Activated T-helper 1 cell treated with anti-CD3 and anti-CD28 coated beads, Interleukin-12 subunit alpha, Interleukin-12 subunit beta, Interleukin-2, Interleukin-4 antibody, amounts not matched to agents 30 ng/mL and 10 ng/mL and 1 ng/mL, durations not matched to agents 14 hours and 24 hours and 36 hours (primary cell): Measurements from ENCODE around the gene NEK2. TPM values are rescaled to one million over a fixed set of nuclear protein-coding genes. Genes with fewer than 3 reads are reported as not detected.
"Not testable (repeated sequence)": the region's sequence is repeated elsewhere in the genome, so short reads cannot be mapped to it uniquely, and the experiment has no call there.

Experiments
- DNase-seq: peaks from one replicate; pipeline ENCODE4 v3.0.0; 2021; ENCODE audit warnings: low spot score
- H3K27ac Mint-ChIP-seq: one replicate; pipeline ENCODE4 v1.8.0; 2021; ENCODE audit warnings: mild to moderate bottlenecking, mixed read lengths
- H3K27me3 Mint-ChIP-seq: one replicate; pipeline ENCODE4 v1.8.0; 2022; ENCODE audit warnings: mild to moderate bottlenecking, moderate library complexity, mixed read lengths; ENCODE audit not compliant: insufficient read depth
- H3K36me3 Mint-ChIP-seq: one replicate; pipeline ENCODE4 v1.8.0; 2021; ENCODE audit warnings: low read depth, mixed read lengths
- H3K4me1 Mint-ChIP-seq: one replicate; pipeline ENCODE4 v1.8.0; 2021; ENCODE audit warnings: low read depth, mixed read lengths
- H3K4me3 Mint-ChIP-seq: one replicate; pipeline ENCODE4 v1.8.0; 2021; ENCODE audit warnings: mild to moderate bottlenecking, moderate library complexity, mixed read lengths
- H3K9me3 Mint-ChIP-seq: one replicate; pipeline ENCODE4 v1.8.0; 2021; ENCODE audit warnings: mixed read lengths
- intact Hi-C: fragments of 100-400 bp; cut with micrococcal nuclease; formaldehyde crosslinking; loops from one replicate; pipeline ENCODE4 v1.15.1; 2024
- total RNA-seq: library from RNA; stranded (reverse); gene quantifications from 2 replicates; pipeline ENCODE4 v1.2.3, GENCODE V29; 2022

The NEK2 gene
- total RNA-seq, 1 donor from 2014 or later, result 13.9 TPM

GRCh38 chr1:211654838-211655787 is 20.3 kb downstream of the NEK2 start:
- H3K4me1 Mint-ChIP-seq, result peaks cover 6% of the 10 kb centered on the region
- H3K27ac Mint-ChIP-seq, result no peak overlapping the region
- H3K4me3 Mint-ChIP-seq, result no peak overlapping the region
- no peaks in the 10 kb centered on the region for H3K9me3 Mint-ChIP-seq
- peak; percentile 63 for DNase-seq
- peaks cover 3% of the 10 kb centered on the region for H3K27me3 Mint-ChIP-seq
- no peaks in the 10 kb centered on the region for H3K36me3 Mint-ChIP-seq
- intact Hi-C loops, result loop anchor here (1.0 to 5.0 kb wide), 7 partner anchors 76 to 1207 kb away; partner anchors contain the start of genes SLC30A1 and TRAF5

- no peak overlapping the region for H3K27ac Mint-ChIP-seq
- H3K4me1 Mint-ChIP-seq, result peaks cover 6% of the 10 kb centered on the region
- DNase-seq, result no peak
- H3K27me3 Mint-ChIP-seq, result peaks cover 3% of the 10 kb centered on the region
- H3K9me3 Mint-ChIP-seq, result no peaks in the 10 kb centered on the region
- H3K4me3 Mint-ChIP-seq, result no peak overlapping the region
- H3K36me3 Mint-ChIP-seq, result no peaks in the 10 kb centered on the region
- intact Hi-C loops, result loop anchor here (2.0 kb wide), 1 partner anchor 327 kb away; the partner anchor contains the start of gene TRAF5
Observed at GRCh38 chr1:211653959-211654496, 21.4 kb downstream of the NEK2 start.

- no peak overlapping the region for H3K27ac Mint-ChIP-seq
- H3K36me3 Mint-ChIP-seq, result no peaks in the 10 kb centered on the region
- no peak overlapping the region for H3K4me3 Mint-ChIP-seq
- H3K9me3 Mint-ChIP-seq, result no peaks in the 10 kb centered on the region
- DNase-seq, result no peak
- peaks cover 6% of the 10 kb centered on the region for H3K4me1 Mint-ChIP-seq
- intact Hi-C loops, result no loop called here
- peaks cover 4% of the 10 kb centered on the region for H3K27me3 Mint-ChIP-seq
Observed at GRCh38 chr1:211653293-211653692, 22.1 kb downstream of the NEK2 start.

- Mint-ChIP-seq H3K27ac (no peak overlapping the region), H3K4me3 (no peak overlapping the region), H3K36me3 (no peaks in the 10 kb centered on the region), H3K9me3 (no peaks in the 10 kb centered on the region), H3K4me1 (peaks cover 6% of the 10 kb centered on the region), H3K27me3 (peaks cover 6% of the 10 kb centered on the region)
- intact Hi-C loops, result no loop called here
- no peak for DNase-seq
Observed at GRCh38 chr1:211652371-211652770, 23.1 kb downstream of the NEK2 start.

- no peak overlapping the region for H3K27ac Mint-ChIP-seq
Observed at GRCh38 chr1:211650904-211651303, 24.5 kb downstream of the NEK2 start.

GRCh38 chr1:211648980-211649934 is 26.2 kb downstream of the NEK2 start:
- Mint-ChIP-seq H3K9me3 (no peaks in the 10 kb centered on the region), H3K4me3 (no peak overlapping the region), H3K27ac (no peak overlapping the region), H3K4me1 (peaks cover 6% of the 10 kb centered on the region), H3K36me3 (no peaks in the 10 kb centered on the region), H3K27me3 (peaks cover 11% of the 10 kb centered on the region)
- DNase-seq, result no peak
- intact Hi-C loops, result no loop called here

More at GRCh38 chr1:211650904-211651303, 24.5 kb downstream of the NEK2 start:
- intact Hi-C loops, result no loop called here
- peaks cover 12% of the 10 kb centered on the region for H3K27me3 Mint-ChIP-seq
- no peaks in the 10 kb centered on the region for H3K36me3 Mint-ChIP-seq
- H3K4me3 Mint-ChIP-seq, result no peak overlapping the region
- peaks cover 6% of the 10 kb centered on the region for H3K4me1 Mint-ChIP-seq
- DNase-seq, result no peak
- H3K9me3 Mint-ChIP-seq, result no peaks in the 10 kb centered on the region

GRCh38 chr1:211648336-211648735 is 27.1 kb downstream of the NEK2 start:
- DNase-seq, result no peak
- Mint-ChIP-seq H3K27ac (no peak overlapping the region), H3K4me3 (no peak overlapping the region), H3K4me1 (no peaks in the 10 kb centered on the region), H3K36me3 (no peaks in the 10 kb centered on the region), H3K9me3 (no peaks in the 10 kb centered on the region), H3K27me3 (peaks cover 11% of the 10 kb centered on the region)
- intact Hi-C loops, result no loop called here

- no peaks in the 10 kb centered on the region for H3K36me3 Mint-ChIP-seq
- no peak overlapping the region for H3K27ac Mint-ChIP-seq
- no peaks in the 10 kb centered on the region for H3K9me3 Mint-ChIP-seq
- no peaks in the 10 kb centered on the region for H3K4me1 Mint-ChIP-seq
- peaks cover 11% of the 10 kb centered on the region for H3K27me3 Mint-ChIP-seq
- no peak overlapping the region for H3K4me3 Mint-ChIP-seq
- DNase-seq, result no peak
- intact Hi-C loops, result no loop called here
Observed at GRCh38 chr1:211647711-211648121, 27.7 kb downstream of the NEK2 start.

- H3K27me3 Mint-ChIP-seq, result peaks cover 11% of the 10 kb centered on the region
- H3K9me3 Mint-ChIP-seq, result no peaks in the 10 kb centered on the region
- H3K27ac Mint-ChIP-seq, result no peak overlapping the region
- DNase-seq, result no peak
- no peaks in the 10 kb centered on the region for H3K36me3 Mint-ChIP-seq
- H3K4me3 Mint-ChIP-seq, result no peak overlapping the region
- no peaks in the 10 kb centered on the region for H3K4me1 Mint-ChIP-seq
- intact Hi-C loops, result no loop called here
Observed at GRCh38 chr1:211646566-211646965, 28.9 kb downstream of the NEK2 start.

GRCh38 chr1:211645601-211646000 is 29.8 kb downstream of the NEK2 start:
- intact Hi-C loops, H3K36me3 Mint-ChIP-seq, DNase-seq, H3K9me3 Mint-ChIP-seq, H3K4me1 Mint-ChIP-seq, H3K4me3 Mint-ChIP-seq, H3K27ac Mint-ChIP-seq: not testable (repeated sequence)
- peaks cover 11% of the 10 kb centered on the region for H3K27me3 Mint-ChIP-seq

- H3K27ac Mint-ChIP-seq, result no peak overlapping the region
- no peak overlapping the region for H3K4me3 Mint-ChIP-seq
- no peaks in the 10 kb centered on the region for H3K9me3 Mint-ChIP-seq
- H3K27me3 Mint-ChIP-seq, result peaks cover 11% of the 10 kb centered on the region
- no peak for DNase-seq
- intact Hi-C loops, result no loop called here
- H3K36me3 Mint-ChIP-seq, result no peaks in the 10 kb centered on the region
- H3K4me1 Mint-ChIP-seq, result no peaks in the 10 kb centered on the region
Observed at GRCh38 chr1:211644653-211645052, 30.8 kb downstream of the NEK2 start.

GRCh38 chr1:211643324-211644212 is 31.9 kb downstream of the NEK2 start:
- Mint-ChIP-seq H3K9me3 (no peaks in the 10 kb centered on the region), H3K27ac (no peak overlapping the region)

More at GRCh38 chr1:211643324-211644212, 31.9 kb downstream of the NEK2 start:
- no peaks in the 10 kb centered on the region for H3K36me3 Mint-ChIP-seq
- DNase-seq, result no peak
- intact Hi-C loops, result no loop called here
- H3K4me3 Mint-ChIP-seq, result no peak overlapping the region
- peaks cover 11% of the 10 kb centered on the region for H3K27me3 Mint-ChIP-seq
- H3K4me1 Mint-ChIP-seq, result no peaks in the 10 kb centered on the region
